HEK293T (cell line): ENCODE measurements around the gene ZNF365.

Experiments
- CTCF ChIA-PET: fragments of 350-600 bp; formaldehyde crosslinking; extraction: SDS; loops from one replicate; lab custom pipeline; 2021; ENCODE audit warnings: antibody characterized with exemption, inconsistent platforms; lab: Yijun Ruan, JAX
- POLR2A ChIA-PET: fragments of 350-600 bp; formaldehyde crosslinking; extraction: SDS; loops from one replicate; lab custom pipeline; 2020; ENCODE audit warnings: antibody characterized with exemption, inconsistent platforms; lab: Yijun Ruan, JAX
- DNase-seq: peaks from one replicate; pipeline ENCODE4 v3.0.0; 2012; ENCODE audit warnings: mixed read lengths; ENCODE audit errors: extremely low spot score
- ARNT ChIP-seq: fragments of 450-650 bp; IDR thresholded peaks from 2 replicates; pipeline ENCODE4 v1.6.1; 2017; ENCODE audit warnings: mild to moderate bottlenecking
- BHLHE40 ChIP-seq: fragments of 450-650 bp; IDR thresholded peaks from 2 replicates; pipeline ENCODE4 v1.6.1; 2016; ENCODE audit warnings: mild to moderate bottlenecking, moderate library complexity, borderline replicate concordance
- CTBP1 ChIP-seq: fragments of 450-650 bp; IDR thresholded peaks from 2 replicates; pipeline ENCODE4 v1.6.1; 2016; ENCODE audit warnings: borderline replicate concordance
- ELF4 ChIP-seq: fragments of 450-650 bp; IDR thresholded peaks from 2 replicates; pipeline ENCODE4 v1.6.1; 2017; ENCODE audit warnings: antibody characterized with exemption
- FOXA1 ChIP-seq: fragments of 450-650 bp; IDR thresholded peaks from 2 replicates; pipeline ENCODE4 v1.6.1; 2016; ENCODE audit warnings: mild to moderate bottlenecking
- FOXK2 ChIP-seq: fragments of 450-650 bp; IDR thresholded peaks from 2 replicates; pipeline ENCODE4 v1.6.1; 2016; ENCODE audit warnings: mild to moderate bottlenecking
- FOXM1 ChIP-seq: fragments of 450-650 bp; IDR thresholded peaks from 2 replicates; pipeline ENCODE4 v1.6.1; 2017; ENCODE audit warnings: mild to moderate bottlenecking, borderline replicate concordance
- HDGF ChIP-seq: fragments of 450-650 bp; IDR thresholded peaks from 2 replicates; pipeline ENCODE4 v1.6.1; 2017; ENCODE audit warnings: antibody characterized with exemption, borderline replicate concordance
- L3MBTL2 ChIP-seq: fragments of 450-650 bp; conservative IDR thresholded peaks from 2 replicates; pipeline ENCODE4 v1.6.1; 2016; ENCODE audit warnings: mild to moderate bottlenecking
- LEF1 ChIP-seq: fragments of 450-650 bp; IDR thresholded peaks from 2 replicates; pipeline ENCODE4 v1.6.1; 2017; ENCODE audit warnings: mild to moderate bottlenecking, borderline replicate concordance
- NFRKB ChIP-seq: fragments of 450-650 bp; IDR thresholded peaks from 2 replicates; pipeline ENCODE4 v1.6.1; 2016; ENCODE audit warnings: mild to moderate bottlenecking, moderate library complexity
- PKNOX1 ChIP-seq: fragments of 450-650 bp; IDR thresholded peaks from 2 replicates; pipeline ENCODE4 v1.6.1; 2016
- SP1 ChIP-seq: fragments of 450-650 bp; IDR thresholded peaks from 2 replicates; pipeline ENCODE4 v1.6.1; 2017
- SUZ12 ChIP-seq: fragments of 450-650 bp; IDR thresholded peaks from 2 replicates; pipeline ENCODE4 v1.6.1; 2016; ENCODE audit warnings: mild to moderate bottlenecking
- TARDBP ChIP-seq: fragments of 450-650 bp; IDR thresholded peaks from 2 replicates; pipeline ENCODE4 v1.6.1; 2016
- ZNF384 ChIP-seq: fragments of 450-650 bp; IDR thresholded peaks from 2 replicates; pipeline ENCODE4 v1.6.1; 2016

The ZNF365 gene

GRCh38 chr10:62426600-62426999 lies 52.4 kb downstream of the ZNF365 start:
- TF ChIP-seq L3MBTL2 (no peak), LEF1 (no peak), FOXK2 (no peak), SUZ12 (no peak), SP1 (no peak), CTBP1 (no peak), HDGF (no peak)
- DNase-seq: no peak
- ChIA-PET CTCF (interaction anchor here (0.6 to 0.7 kb wide), 2 partner anchors 11 to 724 kb away, joined by 3 read pairs; no protein-coding TSS in a partner anchor), POLR2A (no interaction called here)

GRCh38 chr10:62430881-62431280 lies 56.7 kb downstream of the ZNF365 start:
- no peak for DNase-seq
- POLR2A ChIA-PET: no interaction called here
- CTCF ChIA-PET: no interaction called here
- TF ChIP-seq SUZ12 (no peak), L3MBTL2 (no peak), FOXK2 (no peak), TARDBP (no peak), HDGF (no peak), ZNF384 (no peak)

- TF ChIP-seq L3MBTL2 (no peak), ZNF384 (no peak), TARDBP (no peak), FOXA1 (no peak), CTBP1 (no peak)
- CTCF ChIA-PET: no interaction called here
- POLR2A ChIA-PET: no interaction called here
- DNase-seq: no peak
These were observed 59.1 kb downstream of the ZNF365 start for GRCh38 chr10:62433181-62433692.

GRCh38 chr10:62433901-62434300 lies 59.7 kb downstream of the ZNF365 start:
- no peak for DNase-seq
- CTCF ChIA-PET: no interaction called here
- TF ChIP-seq NFRKB (no peak), ELF4 (no peak)
- POLR2A ChIA-PET: no interaction called here

- peak; percentile 45 for DNase-seq
- ChIA-PET CTCF (interaction anchor here (0.5 to 1.7 kb wide), 10 partner anchors 10 to 725 kb away, joined by 3 to 8 read pairs (median 4); no protein-coding TSS in a partner anchor), POLR2A (no interaction called here)
- TF ChIP-seq PKNOX1 (0 out of 2 replicates have a peak, but pooled peaks have one; percentile 7), HDGF (no peak)
These were observed 63.5 kb downstream of the ZNF365 start for GRCh38 chr10:62437696-62438095.

- POLR2A ChIA-PET: interaction anchor here (0.6 kb wide), 1 partner anchor 357 kb away, joined by 3 read pairs; no protein-coding TSS in a partner anchor
- CTCF ChIA-PET: no interaction called here
- no peak for DNase-seq
- TF ChIP-seq NFRKB: no peak
- no peak for TF ChIP-seq SUZ12
- TF ChIP-seq PKNOX1: no peak
- TF ChIP-seq LEF1: no peak
- TF ChIP-seq CTBP1: no peak
- TF ChIP-seq TARDBP: no peak
- TF ChIP-seq ZNF384: no peak
- no peak for TF ChIP-seq BHLHE40
- TF ChIP-seq SP1: no peak
- no peak for TF ChIP-seq ELF4
- TF ChIP-seq FOXA1: no peak
- TF ChIP-seq HDGF: no peak
- no peak for TF ChIP-seq L3MBTL2
- TF ChIP-seq ARNT: no peak
- TF ChIP-seq FOXK2: no peak
- no peak for TF ChIP-seq FOXM1
These were observed 67.8 kb downstream of the ZNF365 start for GRCh38 chr10:62442006-62442405.

GRCh38 chr10:62442894-62443669 lies 68.9 kb downstream of the ZNF365 start:
- TF ChIP-seq L3MBTL2 (no peak), SUZ12 (no peak), ELF4 (no peak), FOXA1 (no peak), FOXK2 (no peak), CTBP1 (no peak), HDGF (no peak), SP1 (no peak), LEF1 (no peak), ARNT (no peak), NFRKB (no peak)
- POLR2A ChIA-PET: no interaction called here
- CTCF ChIA-PET: no interaction called here
- no peak for DNase-seq
